ENCODE data around the gene DPM1. TPM values are rescaled to one million over a fixed set of nuclear protein-coding genes. Genes with fewer than 3 reads are reported as not detected.

Gene DPM1
- total RNA-seq, 3 donors from 2014 or later (not counting 1 experiment from before 2014, with no cell fraction given) = 21.2 to 26.1 (median 25.6) TPM

- Histone ChIP-seq H3K27ac (ENCODE audit: low read length) (no peak overlapping the region), H3K36me3 (ENCODE audit: control insufficient read depth, insufficient read depth, low read length) (no peaks in the 10 kb centered on the region), H3K9me3 (ENCODE audit: control insufficient read depth, insufficient read depth, low read length) (peaks cover 4% of the 10 kb centered on the region), H3K4me3 (ENCODE audit: low read length) (no peak overlapping the region), H3K27me3 (ENCODE audit: control insufficient read depth, insufficient read depth, low read length) (no peaks in the 10 kb centered on the region), H3K4me1 (ENCODE audit: control insufficient read depth, insufficient read depth, low read length) (peaks cover 3% of the 10 kb centered on the region)
- Mint-ChIP-seq H3K27me3 (ENCODE audit: low read depth in 2 of 2) (peaks cover 12 to 30% of the 10 kb centered on the region in 2 donors), H3K4me3 (no peak overlapping the region), H3K36me3 (no peaks in the 10 kb centered on the region), H3K27ac (no peak overlapping the region), H3K4me1 (no peaks in the 10 kb centered on the region), H3K9me3 (no peaks in the 10 kb centered on the region)
- intact Hi-C loops (cut with micrococcal nuclease) = no loop called here
- WGBS (ENCODE audit: insufficient coverage) = 85% methylated on average over 5 of the region's 5 CpGs
- TF ChIP-seq CTCF (IDR thresholded peaks at IDR 0.05) = no peak
- no peak for DNase-seq
- ATAC-seq = no peak
Measured at GRCh38 chr20:50995506-50995905, 37.2 kb upstream of the DPM1 start.

GRCh38 chr20:50993876-50994275, 35.5 kb upstream of the DPM1 start:
- no peak for TF ChIP-seq CTCF (IDR thresholded peaks at IDR 0.05)
- Histone ChIP-seq H3K27me3 (ENCODE audit: control insufficient read depth, insufficient read depth, low read length) (no peaks in the 10 kb centered on the region), H3K36me3 (ENCODE audit: control insufficient read depth, insufficient read depth, low read length) (no peaks in the 10 kb centered on the region), H3K4me3 (ENCODE audit: low read length) (no peak overlapping the region), H3K4me1 (ENCODE audit: control insufficient read depth, insufficient read depth, low read length) (peaks cover 3% of the 10 kb centered on the region), H3K27ac (ENCODE audit: low read length) (no peak overlapping the region), H3K9me3 (ENCODE audit: control insufficient read depth, insufficient read depth, low read length) (peaks cover 4% of the 10 kb centered on the region)
- no peak overlapping the region for H3K27ac Mint-ChIP-seq
- H3K27me3 Mint-ChIP-seq (ENCODE audit: low read depth in 2 of 2) = peaks cover 8 to 23% of the 10 kb centered on the region in 2 donors
- no peak overlapping the region for H3K4me3 Mint-ChIP-seq
- no peaks in the 10 kb centered on the region for H3K9me3 Mint-ChIP-seq
- DNase-seq = no peak
- WGBS (ENCODE audit: insufficient coverage) = 85% methylated on average over 3 of the region's 9 CpGs
- H3K36me3 Mint-ChIP-seq = no peaks in the 10 kb centered on the region
- H3K4me1 Mint-ChIP-seq = no peaks in the 10 kb centered on the region
- no peak for ATAC-seq
- intact Hi-C loops (cut with micrococcal nuclease) = no loop called here

- Histone ChIP-seq H3K9me3 (ENCODE audit: control insufficient read depth, insufficient read depth, low read length) (peaks cover 4% of the 10 kb centered on the region), H3K27me3 (ENCODE audit: control insufficient read depth, insufficient read depth, low read length) (no peaks in the 10 kb centered on the region), H3K4me3 (ENCODE audit: low read length) (no peak overlapping the region), H3K27ac (ENCODE audit: low read length) (no peak overlapping the region), H3K4me1 (ENCODE audit: control insufficient read depth, insufficient read depth, low read length) (peaks cover 3% of the 10 kb centered on the region), H3K36me3 (ENCODE audit: control insufficient read depth, insufficient read depth, low read length) (no peaks in the 10 kb centered on the region)
- WGBS (ENCODE audit: insufficient coverage) = 53% methylated on average over 13 of the region's 13 CpGs
- TF ChIP-seq CTCF (IDR thresholded peaks at IDR 0.05) = peak; percentile 34
- Mint-ChIP-seq H3K27ac (no peak overlapping the region), H3K27me3 (ENCODE audit: low read depth in 2 of 2) (peaks cover 8 to 20% of the 10 kb centered on the region in 2 donors), H3K36me3 (no peaks in the 10 kb centered on the region), H3K9me3 (no peaks in the 10 kb centered on the region), H3K4me3 (no peak overlapping the region), H3K4me1 (no peaks in the 10 kb centered on the region)
- DNase-seq = peak in 1 of 2 donors; percentile 63
- intact Hi-C loops (cut with micrococcal nuclease) = no loop called here
- peak; percentile 63 to 94 (median 75) for ATAC-seq
Measured at GRCh38 chr20:50992733-50993457, 34.6 kb upstream of the DPM1 start.

- H3K27ac Mint-ChIP-seq = no peak overlapping the region
- intact Hi-C loops (cut with micrococcal nuclease) = no loop called here
- ATAC-seq (no peak), DNase-seq (no peak)
- no peaks in the 10 kb centered on the region for H3K9me3 Mint-ChIP-seq
- H3K27ac ChIP-seq (ENCODE audit: low read length) = no peak overlapping the region
- no peak for TF ChIP-seq CTCF (IDR thresholded peaks at IDR 0.05)
- no peaks in the 10 kb centered on the region for H3K4me1 Mint-ChIP-seq
- H3K4me3 ChIP-seq (ENCODE audit: low read length) = no peak overlapping the region
- H3K36me3 ChIP-seq (ENCODE audit: control insufficient read depth, insufficient read depth, low read length) = no peaks in the 10 kb centered on the region
- no peak overlapping the region for H3K4me3 Mint-ChIP-seq
- H3K36me3 Mint-ChIP-seq = no peaks in the 10 kb centered on the region
- H3K27me3 ChIP-seq (ENCODE audit: control insufficient read depth, insufficient read depth, low read length) = no peaks in the 10 kb centered on the region
- peaks cover 8 to 19% of the 10 kb centered on the region in 2 donors for H3K27me3 Mint-ChIP-seq (ENCODE audit: low read depth in 2 of 2)
- H3K9me3 ChIP-seq (ENCODE audit: control insufficient read depth, insufficient read depth, low read length) = peaks cover 4% of the 10 kb centered on the region
- 46% methylated on average over 4 of the region's 4 CpGs for WGBS (ENCODE audit: insufficient coverage)
- H3K4me1 ChIP-seq (ENCODE audit: control insufficient read depth, insufficient read depth, low read length) = peaks cover 3% of the 10 kb centered on the region
Measured at GRCh38 chr20:50992336-50992732, 34.0 kb upstream of the DPM1 start.
